Stimulated activated CD8-positive, alpha-beta memory T cell treated with anti-CD3 and anti-CD28 coated beads, Interleukin-15, amount 100 ng/mL, for 48 hours (primary cell): ENCODE results near the gene SLC26A9.

ENCODE experiments used
- DNase-seq, 2 donors: peaks; one replicate each; pipeline ENCODE4 v3.0.0-alpha.2; 2020; ENCODE audit warnings: low read depth in 2 of 2

The SLC26A9 gene

GRCh38 chr1:205943245-205943644 lies at the start of gene SLC26A9:
SLC26A9 (minus strand) TSS chr1:205943456; CDS start chr1:205935820, 7,636 bp downstream.
- no peak for DNase-seq

DNA sequence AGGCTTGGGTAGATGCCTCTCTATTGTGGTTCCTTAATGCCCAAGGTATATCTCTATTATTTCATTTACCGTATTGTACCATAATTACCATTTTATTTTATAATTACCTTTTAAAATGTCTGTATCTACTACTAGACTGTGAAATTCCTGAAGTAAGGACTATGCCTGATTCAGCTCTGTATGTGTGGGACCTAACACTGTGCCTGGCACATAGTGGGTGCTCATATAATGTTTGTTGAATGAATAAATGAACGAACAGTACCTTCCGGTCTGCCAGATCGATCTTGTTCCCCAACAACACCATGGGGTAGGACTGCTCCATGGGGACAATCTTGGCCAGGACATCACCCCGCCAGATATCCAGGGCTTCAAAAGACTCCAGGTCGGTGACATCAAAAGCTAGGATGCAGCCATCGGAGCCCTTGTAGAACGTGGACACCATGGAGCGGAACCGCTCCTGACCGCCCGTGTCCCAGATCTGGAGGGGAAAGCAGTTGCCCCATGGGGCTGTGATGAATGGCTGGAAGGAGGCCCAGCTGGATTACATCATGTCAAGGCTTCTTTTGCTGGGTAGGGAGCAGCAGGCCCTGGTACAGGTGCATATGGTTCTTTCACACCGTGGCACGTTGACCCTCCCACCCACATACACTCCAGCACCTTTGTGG lies 49.1 kb upstream of the SLC26A9 start:
- DNase-seq, result no peak

- no peak for DNase-seq
Observed at GRCh38 chr1:205991237-205991636, 48.0 kb upstream of the SLC26A9 start.

GRCh38 chr1:205990226-205990625 lies 47.0 kb upstream of the SLC26A9 start:
- DNase-seq, result no peak

- no peak for DNase-seq
Observed at GRCh38 chr1:205989786-205990185, 46.5 kb upstream of the SLC26A9 start.

DNA sequence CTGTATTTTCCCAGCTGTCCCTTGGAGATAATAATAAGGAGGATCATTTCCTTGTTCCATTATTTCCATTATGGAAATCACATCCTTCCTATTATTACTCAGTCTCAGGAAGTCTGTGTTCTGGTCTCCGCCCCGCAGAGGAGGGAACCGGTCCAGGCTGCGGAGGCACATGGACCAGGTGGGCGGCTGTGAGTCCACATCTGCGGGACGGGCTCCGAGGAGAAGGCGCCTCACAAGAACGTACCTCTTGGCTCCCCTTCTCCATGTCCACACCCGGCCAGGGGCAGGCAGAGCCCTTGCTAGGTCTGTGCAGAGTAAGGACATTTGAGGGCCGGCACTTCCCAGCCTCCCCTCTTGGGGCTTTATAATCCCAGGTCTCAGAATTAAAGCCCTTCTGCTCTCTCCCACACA lies 45.3 kb upstream of the SLC26A9 start:
- no peak for DNase-seq

GRCh38 chr1:205986861-205987260 lies 43.6 kb upstream of the SLC26A9 start:
- no peak for DNase-seq

GRCh38 chr1:205986292-205986691 lies 43.0 kb upstream of the SLC26A9 start:
- no peak for DNase-seq

- DNase-seq, result no peak
Observed at GRCh38 chr1:205985330-205986005, 42.2 kb upstream of the SLC26A9 start.

- DNase-seq, result no peak
Observed at GRCh38 chr1:205983925-205984725, 40.9 kb upstream of the SLC26A9 start.

DNA sequence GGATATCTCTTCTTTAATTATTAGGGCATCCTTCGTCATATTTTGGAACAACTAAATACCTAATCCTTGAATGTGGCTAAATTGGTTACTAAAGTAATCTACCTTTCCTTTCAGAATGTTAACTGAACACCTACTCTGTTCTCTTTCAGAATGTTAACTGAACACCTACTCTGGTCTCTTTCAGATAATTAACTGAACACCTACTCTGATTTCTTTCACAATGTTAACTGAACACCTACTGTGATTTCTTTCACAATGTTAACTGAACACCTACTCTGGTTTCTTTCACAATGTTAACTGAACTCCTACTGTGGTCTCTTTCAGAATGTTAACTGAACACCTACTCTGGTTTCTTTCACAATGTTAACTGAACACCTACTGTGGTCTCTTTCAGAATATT lies 38.0 kb upstream of the SLC26A9 start:
- no peak for DNase-seq

GRCh38 chr1:205980237-205980870 lies 37.1 kb upstream of the SLC26A9 start:
- DNase-seq, result no peak

DNA sequence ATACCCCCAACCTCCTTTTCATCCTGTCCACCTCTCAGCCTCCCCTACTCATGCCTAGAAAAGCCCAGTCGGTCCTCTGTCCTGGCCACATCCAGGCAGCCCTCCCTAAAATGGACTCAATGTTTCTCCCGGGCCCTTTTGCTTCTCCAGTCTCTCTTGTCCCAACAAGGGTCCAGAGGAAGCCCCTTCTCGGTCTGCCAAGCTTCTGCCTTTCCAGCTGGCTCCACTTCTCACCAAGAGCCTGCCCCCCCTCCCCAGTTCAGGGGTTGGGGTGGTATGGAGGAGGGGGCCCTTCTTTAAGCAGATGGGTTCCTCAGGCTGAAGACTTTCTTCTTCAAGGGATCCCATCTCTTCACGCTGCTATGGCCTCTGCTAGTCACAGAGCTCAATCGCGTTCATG lies 36.0 kb upstream of the SLC26A9 start:
- no peak for DNase-seq

DNA sequence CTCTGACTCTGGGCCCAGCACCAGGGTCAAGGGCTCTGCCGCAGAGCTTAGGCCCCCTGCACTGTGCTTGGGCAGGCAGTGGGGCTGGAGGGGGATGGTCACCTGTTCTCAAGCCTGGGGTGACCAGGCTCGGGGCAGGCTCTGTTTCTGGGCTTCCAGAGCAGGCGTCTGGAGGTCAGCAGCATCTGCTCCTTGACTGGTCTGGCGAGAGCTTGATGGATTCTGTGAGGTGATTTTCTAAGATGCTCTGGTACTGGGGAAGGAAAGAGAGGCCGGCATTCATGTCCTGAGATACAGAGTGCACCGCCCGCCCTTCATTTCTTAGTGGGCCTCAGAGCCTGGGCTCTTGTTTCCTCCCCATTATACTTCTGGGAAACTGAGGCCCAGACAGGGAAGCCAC lies 35.4 kb upstream of the SLC26A9 start:
- no peak for DNase-seq

GRCh38 chr1:205977402-205978014 lies 34.3 kb upstream of the SLC26A9 start:
- DNase-seq, result peak; percentile 46 to 47

DNA sequence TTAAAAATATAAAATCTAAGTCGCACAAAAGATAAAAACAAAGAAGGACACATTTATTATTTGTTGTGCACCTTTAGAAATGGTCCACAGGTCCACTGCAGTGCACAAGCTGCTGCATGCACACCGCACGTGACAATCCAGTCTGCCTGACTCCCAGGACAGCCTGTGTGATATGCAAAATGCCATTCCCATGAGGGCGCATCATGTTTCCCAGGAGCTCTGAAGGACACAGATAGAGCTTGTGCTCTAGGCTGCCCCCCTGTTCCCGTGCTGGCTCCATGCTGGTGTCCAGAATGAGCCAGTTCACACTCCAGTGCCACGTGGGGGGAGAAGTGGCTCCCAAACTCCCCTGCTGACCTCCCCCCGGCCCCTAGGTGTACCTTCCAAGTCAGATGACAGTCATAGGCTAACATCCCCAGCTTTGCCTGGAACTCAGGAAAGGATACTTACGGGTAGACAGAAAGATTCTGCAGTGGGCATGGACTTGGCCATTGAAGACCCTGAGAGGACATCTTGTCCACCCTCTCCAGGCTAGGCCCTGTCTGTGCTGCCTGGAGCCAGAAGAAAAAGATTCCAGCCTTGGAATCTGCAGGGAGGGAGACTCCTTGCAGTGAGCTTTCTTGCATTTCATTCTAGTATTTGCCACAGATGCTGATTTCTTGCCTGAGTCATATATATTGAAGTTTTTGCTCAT lies 33.6 kb upstream of the SLC26A9 start:
- no peak for DNase-seq

GRCh38 chr1:205976036-205976435 lies 32.8 kb upstream of the SLC26A9 start:
- no peak for DNase-seq

- DNase-seq, result no peak
Observed at GRCh38 chr1:205975387-205975998, 32.2 kb upstream of the SLC26A9 start.

GRCh38 chr1:205974712-205975111 lies 31.5 kb upstream of the SLC26A9 start:
- no peak for DNase-seq

DNA sequence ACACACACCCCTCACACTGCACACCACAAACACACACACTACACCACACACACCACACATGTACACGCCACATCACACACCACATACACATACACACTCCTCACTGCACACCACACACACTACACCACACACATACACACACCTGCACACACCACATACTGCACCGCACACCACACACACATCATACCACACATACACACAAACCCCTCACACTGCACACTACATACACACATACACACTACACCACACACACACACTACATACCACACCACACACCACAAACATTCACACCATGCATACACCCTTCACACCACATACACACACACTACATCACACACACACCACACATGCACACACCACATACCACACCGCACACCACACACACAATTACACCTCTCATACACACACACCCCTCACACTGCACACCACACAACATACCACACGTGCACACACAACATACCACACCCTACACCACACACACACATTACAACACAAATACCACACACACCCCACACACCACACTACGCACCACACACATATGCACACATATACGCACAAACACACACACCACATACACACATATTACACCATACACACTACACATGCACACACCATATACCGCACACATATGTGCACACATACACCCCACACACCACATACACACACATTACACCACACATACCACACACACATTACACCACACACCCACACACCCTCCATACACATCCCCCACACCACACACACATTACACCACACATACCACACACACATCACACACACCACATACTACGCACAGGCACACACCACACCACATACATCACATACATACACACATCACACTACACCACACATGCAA lies 30.3 kb upstream of the SLC26A9 start:
- DNase-seq, result no peak
